GM23338 (cell line): ENCODE measurements around the gene NTRK3. TPM values are rescaled to one million over a fixed set of nuclear protein-coding genes. Genes with fewer than 3 reads are reported as not detected.

Source experiments
- ATAC-seq: fragments of 200-7000 bp; cut with Tn5 transposase; 3 replicates; pipeline ENCODE4 v1.9.1; 2020
- DNase-seq: peaks from one replicate; pipeline ENCODE4 v3.0.0-alpha.2; 2015; ENCODE audit warnings: low spot score
- H2AFZ ChIP-seq: fragments of 200-600 bp; sonication (generic); 2 replicates; pipeline ENCODE4 v1.8.0; 2016; ENCODE audit warnings: antibody characterized with exemption, mild to moderate bottlenecking, moderate library complexity
- H3F3A ChIP-seq: fragments of 200-600 bp; sonication (generic); replicated peaks from 2 replicates; pipeline ENCODE4 v1.8.0; 2017; ENCODE audit warnings: antibody characterized with exemption, mixed run types, low read depth
- H3K27ac ChIP-seq: fragments of 200-600 bp; sonication (generic); 2 replicates; pipeline ENCODE4 v1.6.1; 2016; ENCODE audit warnings: low read depth
- H3K27me3 ChIP-seq: fragments of 200-600 bp; sonication (generic); 2 replicates; pipeline ENCODE4 v1.8.0; 2016; ENCODE audit warnings: mild to moderate bottlenecking, mixed run types, moderate library complexity; ENCODE audit not compliant: insufficient read depth
- H3K36me3 ChIP-seq: fragments of 200-600 bp; sonication (generic); 2 replicates; pipeline ENCODE4 v1.8.0; 2016; ENCODE audit warnings: mild to moderate bottlenecking; ENCODE audit not compliant: insufficient read depth
- H3K4me1 ChIP-seq: fragments of 200-600 bp; sonication (generic); 2 replicates; pipeline ENCODE4 v1.8.0; 2016; ENCODE audit warnings: mild to moderate bottlenecking, moderate library complexity; ENCODE audit not compliant: insufficient read depth
- H3K4me2 ChIP-seq: fragments of 200-600 bp; sonication (generic); 2 replicates; pipeline ENCODE4 v1.7.1; 2017; ENCODE audit warnings: mixed run types
- H3K4me3 ChIP-seq: fragments of 200-600 bp; sonication (generic); 2 replicates; pipeline ENCODE4 v1.6.1; 2016; ENCODE audit warnings: mixed run types
- H3K79me2 ChIP-seq: fragments of 200-600 bp; sonication (generic); replicated peaks from 2 replicates; pipeline ENCODE4 v1.8.0; 2017; ENCODE audit warnings: mild to moderate bottlenecking; ENCODE audit not compliant: insufficient read depth
- H3K9me2 ChIP-seq: fragments of 200-600 bp; sonication (generic); 2 replicates; pipeline ENCODE4 v1.8.0; 2017; ENCODE audit not compliant: insufficient read depth
- H4K20me1 ChIP-seq: fragments of 200-600 bp; sonication (generic); replicated peaks from 2 replicates; pipeline ENCODE4 v1.8.0; 2017; ENCODE audit warnings: mild to moderate bottlenecking; ENCODE audit not compliant: insufficient read depth
- H3K27ac Mint-ChIP-seq: 2 replicates; pipeline ENCODE4 v1.8.0; 2020; ENCODE audit warnings: inconsistent platforms, mild to moderate bottlenecking, moderate library complexity, mixed read lengths
- H3K27me3 Mint-ChIP-seq: 3 replicates; pipeline ENCODE4 v1.8.0; 2022; ENCODE audit warnings: low read depth, mild to moderate bottlenecking, moderate library complexity, mixed read lengths, inconsistent platforms; ENCODE audit not compliant: insufficient read depth, poor library complexity
- H3K36me3 Mint-ChIP-seq: 3 replicates; pipeline ENCODE4 v1.8.0; 2021; ENCODE audit warnings: low read depth, mild to moderate bottlenecking, inconsistent platforms, moderate library complexity, mixed read lengths
- H3K4me1 Mint-ChIP-seq: 3 replicates; pipeline ENCODE4 v1.8.0; 2020; ENCODE audit warnings: mild to moderate bottlenecking, inconsistent platforms, mixed read lengths
- H3K4me3 Mint-ChIP-seq: 3 replicates; pipeline ENCODE4 v1.8.0; 2021; ENCODE audit warnings: moderate library complexity, mild to moderate bottlenecking, inconsistent platforms, mixed read lengths
- H3K9me3 Mint-ChIP-seq: 3 replicates; pipeline ENCODE4 v1.8.0; 2020; ENCODE audit warnings: moderate library complexity, mild to moderate bottlenecking, inconsistent platforms, mixed read lengths
- CREB1 ChIP-seq: fragments of 250-450 bp; sonication (Bioruptor Pico); IDR thresholded peaks from 2 replicates; pipeline ENCODE4 v1.5.0; 2020; ENCODE audit warnings: low read depth, mild to moderate bottlenecking, moderate library complexity
- EZH2 ChIP-seq: fragments of 200-600 bp; sonication (generic); IDR thresholded peaks from one replicate; pipeline ENCODE4 v1.8.0; 2017; ENCODE audit warnings: antibody characterized with exemption, mild to moderate bottlenecking, low read depth; ENCODE audit not compliant: unreplicated experiment
- NANOG ChIP-seq: IDR thresholded peaks from 2 replicates; pipeline ENCODE4 v1.6.1; 2016; ENCODE audit warnings: antibody characterized with exemption, borderline replicate concordance
- ZNF114 ChIP-seq: fragments of 250-450 bp; sonication (Bioruptor Pico); IDR thresholded peaks from 2 replicates; pipeline ENCODE4 v1.5.0; 2020; ENCODE audit warnings: mild to moderate bottlenecking, moderate library complexity
- polyA plus RNA-seq: library from polyadenylated mRNA; unstranded; fragments of >200 nt; fragmentation: Nextera tagmentation; extraction: Ambion mirVana; gene quantifications from 2 replicates; pipeline ENCODE4 v1.2.1, GENCODE V29; 2016
- total RNA-seq: library from RNA; depleted of rRNA; stranded (reverse); fragments of >200 nt; shearing (Covaris generic); gene quantifications from 2 replicates; pipeline ENCODE4 v1.2.3, GENCODE V29; 2014
- TF ChIP-seq, protein P1 (sequence below): IDR thresholded peaks from one replicate; pipeline ENCODE4 v1.6.1; 2018; ENCODE audit warnings: antibody characterized with exemption; ENCODE audit not compliant: unreplicated experiment
- TF ChIP-seq, protein P2 (sequence below): fragments of 250-450 bp; sonication (Bioruptor Pico); IDR thresholded peaks from 2 replicates; pipeline ENCODE4 v1.5.0; 2020; ENCODE audit warnings: mild to moderate bottlenecking, moderate library complexity

The NTRK3 gene
- total and polyA plus RNA-seq, 2 experiments from 2014 or later = 3.1 to 5.3 TPM

DNA sequence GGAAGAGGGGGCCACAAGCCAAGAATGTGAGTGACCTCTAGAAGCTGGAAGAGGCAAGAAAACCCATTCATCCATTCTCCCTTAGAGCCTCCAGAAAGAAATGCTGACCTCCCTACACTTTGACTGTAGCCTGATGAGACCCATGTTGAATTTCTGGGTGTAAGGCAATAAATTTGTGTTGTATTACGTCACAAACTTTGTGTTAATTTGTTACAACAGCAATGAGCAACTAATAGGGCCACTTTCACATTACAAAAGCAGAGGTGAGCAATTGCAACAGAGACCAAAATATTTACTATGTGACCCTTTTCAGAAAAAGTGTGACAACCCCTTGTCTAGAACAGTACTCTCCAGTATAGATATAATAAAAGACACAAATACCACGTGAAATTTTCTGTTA, 101.2 kb downstream of the NTRK3 start:
- H3K36me3 Mint-ChIP-seq = no peaks in the 10 kb centered on the region; the same call in 2 of the 3 replicates

More for the DNA sequence above, 101.2 kb downstream of the NTRK3 start:
- no peak for DNase-seq
- no peak overlapping the region for H3K27ac ChIP-seq
- H3K4me2 ChIP-seq = no peak overlapping the region
- no peaks in the 10 kb centered on the region for H3K4me1 ChIP-seq
- H3F3A ChIP-seq = no peaks in the 10 kb centered on the region
- H4K20me1 ChIP-seq = no peaks in the 10 kb centered on the region
- H2AFZ ChIP-seq = no peak overlapping the region
- Mint-ChIP-seq H3K9me3 (no peaks in the 10 kb centered on the region; the same call in 2 of the 3 replicates), H3K27me3 (peaks cover 8% of the 10 kb centered on the region), H3K27ac (no peak overlapping the region), H3K4me1 (peaks cover 10% of the 10 kb centered on the region), H3K4me3 (no peak overlapping the region)
- no peak for ATAC-seq
- no peaks in the 10 kb centered on the region for H3K9me2 ChIP-seq
- no peak overlapping the region for H3K4me3 ChIP-seq
- no peaks in the 10 kb centered on the region for H3K79me2 ChIP-seq
- no peaks in the 10 kb centered on the region for H3K27me3 ChIP-seq
- TF ChIP-seq EZH2 (no peak), NANOG (no peak), CREB1 (CRISPR knock-in tag) (no peak), ZNF114 (CRISPR knock-in tag) (no peak)
- TF ChIP-seq, protein P1, sequence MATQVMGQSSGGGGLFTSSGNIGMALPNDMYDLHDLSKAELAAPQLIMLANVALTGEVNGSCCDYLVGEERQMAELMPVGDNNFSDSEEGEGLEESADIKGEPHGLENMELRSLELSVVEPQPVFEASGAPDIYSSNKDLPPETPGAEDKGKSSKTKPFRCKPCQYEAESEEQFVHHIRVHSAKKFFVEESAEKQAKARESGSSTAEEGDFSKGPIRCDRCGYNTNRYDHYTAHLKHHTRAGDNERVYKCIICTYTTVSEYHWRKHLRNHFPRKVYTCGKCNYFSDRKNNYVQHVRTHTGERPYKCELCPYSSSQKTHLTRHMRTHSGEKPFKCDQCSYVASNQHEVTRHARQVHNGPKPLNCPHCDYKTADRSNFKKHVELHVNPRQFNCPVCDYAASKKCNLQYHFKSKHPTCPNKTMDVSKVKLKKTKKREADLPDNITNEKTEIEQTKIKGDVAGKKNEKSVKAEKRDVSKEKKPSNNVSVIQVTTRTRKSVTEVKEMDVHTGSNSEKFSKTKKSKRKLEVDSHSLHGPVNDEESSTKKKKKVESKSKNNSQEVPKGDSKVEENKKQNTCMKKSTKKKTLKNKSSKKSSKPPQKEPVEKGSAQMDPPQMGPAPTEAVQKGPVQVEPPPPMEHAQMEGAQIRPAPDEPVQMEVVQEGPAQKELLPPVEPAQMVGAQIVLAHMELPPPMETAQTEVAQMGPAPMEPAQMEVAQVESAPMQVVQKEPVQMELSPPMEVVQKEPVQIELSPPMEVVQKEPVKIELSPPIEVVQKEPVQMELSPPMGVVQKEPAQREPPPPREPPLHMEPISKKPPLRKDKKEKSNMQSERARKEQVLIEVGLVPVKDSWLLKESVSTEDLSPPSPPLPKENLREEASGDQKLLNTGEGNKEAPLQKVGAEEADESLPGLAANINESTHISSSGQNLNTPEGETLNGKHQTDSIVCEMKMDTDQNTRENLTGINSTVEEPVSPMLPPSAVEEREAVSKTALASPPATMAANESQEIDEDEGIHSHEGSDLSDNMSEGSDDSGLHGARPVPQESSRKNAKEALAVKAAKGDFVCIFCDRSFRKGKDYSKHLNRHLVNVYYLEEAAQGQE = no peak
- TF ChIP-seq, protein P2, sequence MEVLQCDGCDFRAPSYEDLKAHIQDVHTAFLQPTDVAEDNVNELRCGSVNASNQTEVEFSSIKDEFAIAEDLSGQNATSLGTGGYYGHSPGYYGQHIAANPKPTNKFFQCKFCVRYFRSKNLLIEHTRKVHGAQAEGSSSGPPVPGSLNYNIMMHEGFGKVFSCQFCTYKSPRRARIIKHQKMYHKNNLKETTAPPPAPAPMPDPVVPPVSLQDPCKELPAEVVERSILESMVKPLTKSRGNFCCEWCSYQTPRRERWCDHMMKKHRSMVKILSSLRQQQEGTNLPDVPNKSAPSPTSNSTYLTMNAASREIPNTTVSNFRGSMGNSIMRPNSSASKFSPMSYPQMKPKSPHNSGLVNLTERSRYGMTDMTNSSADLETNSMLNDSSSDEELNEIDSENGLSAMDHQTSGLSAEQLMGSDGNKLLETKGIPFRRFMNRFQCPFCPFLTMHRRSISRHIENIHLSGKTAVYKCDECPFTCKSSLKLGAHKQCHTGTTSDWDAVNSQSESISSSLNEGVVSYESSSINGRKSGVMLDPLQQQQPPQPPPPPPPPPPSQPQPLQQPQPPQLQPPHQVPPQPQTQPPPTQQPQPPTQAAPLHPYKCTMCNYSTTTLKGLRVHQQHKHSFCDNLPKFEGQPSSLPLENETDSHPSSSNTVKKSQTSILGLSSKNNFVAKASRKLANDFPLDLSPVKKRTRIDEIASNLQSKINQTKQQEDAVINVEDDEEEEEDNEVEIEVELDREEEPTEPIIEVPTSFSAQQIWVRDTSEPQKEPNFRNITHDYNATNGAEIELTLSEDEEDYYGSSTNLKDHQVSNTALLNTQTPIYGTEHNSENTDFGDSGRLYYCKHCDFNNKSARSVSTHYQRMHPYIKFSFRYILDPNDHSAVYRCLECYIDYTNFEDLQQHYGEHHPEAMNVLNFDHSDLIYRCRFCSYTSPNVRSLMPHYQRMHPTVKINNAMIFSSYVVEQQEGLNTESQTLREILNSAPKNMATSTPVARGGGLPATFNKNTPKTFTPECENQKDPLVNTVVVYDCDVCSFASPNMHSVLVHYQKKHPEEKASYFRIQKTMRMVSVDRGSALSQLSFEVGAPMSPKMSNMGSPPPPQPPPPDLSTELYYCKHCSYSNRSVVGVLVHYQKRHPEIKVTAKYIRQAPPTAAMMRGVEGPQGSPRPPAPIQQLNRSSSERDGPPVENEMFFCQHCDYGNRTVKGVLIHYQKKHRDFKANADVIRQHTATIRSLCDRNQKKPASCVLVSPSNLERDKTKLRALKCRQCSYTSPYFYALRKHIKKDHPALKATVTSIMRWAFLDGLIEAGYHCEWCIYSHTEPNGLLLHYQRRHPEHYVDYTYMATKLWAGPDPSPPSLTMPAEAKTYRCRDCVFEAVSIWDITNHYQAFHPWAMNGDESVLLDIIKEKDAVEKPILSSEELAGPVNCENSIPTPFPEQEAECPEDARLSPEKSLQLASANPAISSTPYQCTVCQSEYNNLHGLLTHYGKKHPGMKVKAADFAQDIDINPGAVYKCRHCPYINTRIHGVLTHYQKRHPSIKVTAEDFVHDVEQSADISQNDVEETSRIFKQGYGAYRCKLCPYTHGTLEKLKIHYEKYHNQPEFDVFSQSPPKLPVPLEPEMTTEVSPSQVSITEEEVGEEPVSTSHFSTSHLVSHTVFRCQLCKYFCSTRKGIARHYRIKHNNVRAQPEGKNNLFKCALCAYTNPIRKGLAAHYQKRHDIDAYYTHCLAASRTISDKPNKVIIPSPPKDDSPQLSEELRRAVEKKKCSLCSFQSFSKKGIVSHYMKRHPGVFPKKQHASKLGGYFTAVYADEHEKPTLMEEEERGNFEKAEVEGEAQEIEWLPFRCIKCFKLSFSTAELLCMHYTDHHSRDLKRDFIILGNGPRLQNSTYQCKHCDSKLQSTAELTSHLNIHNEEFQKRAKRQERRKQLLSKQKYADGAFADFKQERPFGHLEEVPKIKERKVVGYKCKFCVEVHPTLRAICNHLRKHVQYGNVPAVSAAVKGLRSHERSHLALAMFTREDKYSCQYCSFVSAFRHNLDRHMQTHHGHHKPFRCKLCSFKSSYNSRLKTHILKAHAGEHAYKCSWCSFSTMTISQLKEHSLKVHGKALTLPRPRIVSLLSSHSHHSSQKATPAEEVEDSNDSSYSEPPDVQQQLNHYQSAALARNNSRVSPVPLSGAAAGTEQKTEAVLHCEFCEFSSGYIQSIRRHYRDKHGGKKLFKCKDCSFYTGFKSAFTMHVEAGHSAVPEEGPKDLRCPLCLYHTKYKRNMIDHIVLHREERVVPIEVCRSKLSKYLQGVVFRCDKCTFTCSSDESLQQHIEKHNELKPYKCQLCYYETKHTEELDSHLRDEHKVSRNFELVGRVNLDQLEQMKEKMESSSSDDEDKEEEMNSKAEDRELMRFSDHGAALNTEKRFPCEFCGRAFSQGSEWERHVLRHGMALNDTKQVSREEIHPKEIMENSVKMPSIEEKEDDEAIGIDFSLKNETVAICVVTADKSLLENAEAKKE (CRISPR knock-in tag) = no peak
- H3K36me3 ChIP-seq = no peaks in the 10 kb centered on the region
